HG02588 (cell line): ENCODE data around the gene NAGPA.
"Not testable (repeated sequence)": the region's sequence is repeated elsewhere in the genome, so short reads cannot be mapped to it uniquely, and the experiment has no call there.

ENCODE experiments used
- ATAC-seq: cut with Tn5 transposase; IDR thresholded peaks from one replicate; pipeline ENCODE4 v1.9.1; 2021; ENCODE audit warnings: mild to moderate bottlenecking, moderate library complexity; ENCODE audit not compliant: unreplicated experiment

The NAGPA gene

DNA sequence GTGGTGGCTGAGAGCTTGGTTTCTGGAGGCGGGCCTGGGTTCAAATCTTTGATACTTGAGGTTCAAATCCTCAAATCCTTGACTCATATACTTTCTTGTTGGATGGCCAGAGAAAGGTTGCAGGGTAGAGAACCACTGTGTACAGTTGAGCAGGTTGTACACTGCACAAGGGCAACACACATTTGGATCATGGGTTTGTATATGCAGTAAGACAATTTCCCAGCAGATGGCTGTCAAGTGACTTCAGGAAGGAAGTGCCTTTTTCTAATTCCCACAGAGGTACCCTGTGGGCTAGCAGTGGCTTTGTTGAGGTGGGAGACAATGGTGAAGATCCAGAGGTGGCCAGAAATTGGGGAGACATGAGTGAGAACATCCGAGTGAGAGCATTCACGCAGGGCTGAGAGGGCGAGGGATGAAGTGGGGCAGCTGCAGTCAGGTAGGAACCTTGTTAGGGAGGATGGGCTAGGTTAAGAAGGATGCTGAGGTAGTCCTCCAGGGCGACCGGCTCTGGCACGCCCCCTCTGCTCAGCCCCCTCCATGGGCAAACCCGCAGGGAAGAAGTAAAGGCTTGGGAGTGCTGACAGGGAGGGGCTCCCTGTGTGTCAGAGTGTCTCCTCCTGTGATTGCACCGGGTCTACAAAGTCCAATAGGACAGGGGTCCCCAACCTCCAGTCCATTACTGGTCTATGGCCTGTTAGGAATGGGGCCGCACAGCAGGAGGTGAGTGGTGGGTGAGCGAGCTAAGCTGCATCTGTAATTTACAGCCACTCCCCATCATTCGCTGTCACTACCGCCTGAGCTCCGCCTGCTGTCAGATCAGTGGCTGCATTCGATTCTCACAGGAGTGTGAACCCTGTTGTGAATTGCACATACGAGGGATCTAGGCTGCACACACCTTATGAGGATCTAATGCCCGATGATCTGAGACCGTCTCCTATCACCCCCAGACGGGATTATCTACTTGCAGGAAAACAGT lies 29.3 kb upstream of the NAGPA start:
- ATAC-seq, result no peak

DNA sequence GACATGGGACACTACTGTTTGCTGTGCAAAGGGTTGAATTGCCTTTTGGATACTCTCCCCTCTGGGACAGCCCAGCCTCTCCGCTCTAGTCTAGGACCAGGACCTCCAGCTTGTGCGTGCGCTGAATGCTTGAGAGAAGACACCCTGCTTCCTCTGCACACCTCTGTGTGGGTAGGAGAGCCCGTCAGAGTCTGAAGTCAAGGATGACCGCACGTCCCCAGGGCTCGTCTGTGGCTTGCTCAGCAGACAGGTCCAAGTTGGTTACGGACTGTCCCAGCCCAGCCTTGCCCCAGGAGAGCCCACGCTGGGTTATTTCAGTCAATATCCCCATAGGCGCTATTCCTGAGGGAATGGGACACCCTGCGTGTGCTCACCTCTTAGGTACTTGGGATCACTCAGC lies 28.3 kb upstream of the NAGPA start:
- ATAC-seq, result peak; percentile 83

DNA sequence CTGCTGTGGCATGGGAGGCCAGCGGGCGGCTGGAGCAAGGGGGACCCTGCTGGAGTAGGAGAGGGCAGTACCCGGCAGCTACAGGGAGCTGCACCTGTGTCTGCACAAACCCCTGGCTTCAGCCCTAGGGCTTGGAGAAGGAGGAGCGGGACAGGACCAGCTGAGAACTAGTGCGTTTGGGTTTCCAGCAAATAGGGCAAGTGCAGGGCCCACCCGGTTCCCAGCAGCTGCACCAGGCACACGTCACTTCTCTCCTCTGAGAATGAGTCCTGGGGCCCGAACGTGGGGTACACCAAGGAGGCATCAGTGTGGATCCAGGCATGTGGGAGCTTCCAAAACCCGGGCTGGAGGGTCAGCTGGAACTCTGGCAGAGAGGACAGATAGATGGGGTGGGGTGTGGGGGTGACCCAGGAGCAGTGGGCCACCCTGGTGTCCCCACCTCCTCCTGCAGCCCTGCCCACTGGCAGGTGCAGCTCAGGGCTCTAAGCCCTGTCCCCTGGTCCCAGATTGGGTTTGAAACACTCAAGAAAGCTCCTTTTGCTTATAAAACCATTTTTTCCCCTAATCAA lies 26.4 kb upstream of the NAGPA start:
- no peak for ATAC-seq

DNA sequence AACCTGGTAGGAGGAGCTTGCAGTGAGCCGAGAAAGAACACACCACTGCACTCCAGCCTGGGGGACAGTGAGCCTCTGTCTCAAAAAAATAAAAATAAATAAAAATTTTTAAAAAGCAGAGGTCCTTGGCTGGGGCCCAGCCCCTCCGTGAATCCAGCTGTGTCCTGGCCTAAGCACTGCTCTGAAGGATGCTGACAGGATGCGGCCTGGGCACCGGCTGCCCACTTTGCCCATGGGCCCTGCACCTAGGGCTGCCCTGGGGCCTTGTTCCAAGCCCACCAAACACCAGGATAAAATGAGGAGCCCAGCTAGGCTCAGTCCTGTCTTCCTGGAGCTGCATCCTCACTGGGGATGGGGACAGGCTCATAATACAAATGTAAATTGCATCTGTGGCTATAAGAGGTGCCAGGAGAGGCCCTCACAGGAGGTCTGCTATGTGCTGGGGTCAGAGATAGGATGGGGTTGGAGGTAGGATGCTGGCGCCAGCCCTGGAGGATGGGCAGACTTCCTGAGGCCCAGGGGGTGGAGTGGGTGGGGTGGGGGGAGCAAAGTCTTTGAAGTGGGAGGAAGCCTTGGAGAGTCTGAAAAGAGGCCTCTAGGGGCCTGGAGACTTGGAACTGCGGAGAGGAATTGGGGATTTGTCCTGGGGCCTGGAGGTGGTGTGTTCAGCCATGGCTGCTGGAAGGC lies 25.8 kb upstream of the NAGPA start:
- ATAC-seq, result no peak

DNA sequence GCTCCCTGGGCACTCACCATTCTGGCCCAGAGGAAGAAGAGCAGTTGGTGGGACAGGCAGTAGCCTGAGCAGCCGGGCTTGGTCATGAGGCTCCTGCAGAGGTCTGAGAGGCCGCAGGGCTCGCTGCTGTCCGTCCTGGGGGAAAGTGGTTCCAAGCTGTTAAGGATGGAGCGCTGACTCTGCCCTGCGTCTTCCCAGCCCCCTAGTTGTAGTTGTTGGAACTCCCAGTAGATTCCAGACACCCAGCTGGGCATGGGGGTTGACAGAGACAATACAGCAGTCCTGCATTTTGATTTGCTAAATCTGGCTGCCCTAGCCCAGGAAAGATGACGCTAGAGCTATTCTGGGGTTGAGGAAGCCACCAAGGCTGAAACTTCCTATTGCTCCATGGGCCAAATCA lies 24.7 kb upstream of the NAGPA start:
- ATAC-seq, result no peak

DNA sequence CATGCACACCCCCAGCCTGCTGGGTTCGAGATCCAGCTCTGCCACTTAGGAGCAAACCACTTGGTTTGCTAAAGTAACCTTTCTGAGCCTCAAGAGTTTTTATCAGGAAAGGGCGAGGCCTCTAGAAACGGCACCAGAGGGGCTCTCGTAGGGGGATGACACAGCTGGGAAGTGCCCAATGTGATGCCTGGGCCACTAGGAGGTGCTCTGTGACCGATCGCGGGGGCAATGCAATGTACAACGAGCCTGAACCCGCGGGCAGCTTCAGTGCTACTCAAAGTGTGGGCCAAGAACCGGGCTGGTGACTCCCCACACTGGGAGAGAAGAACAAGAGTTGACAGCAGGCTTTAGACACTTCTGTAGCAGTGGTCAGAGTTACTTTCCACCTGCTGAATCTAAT lies 22.6 kb upstream of the NAGPA start:
- ATAC-seq, result no peak

DNA sequence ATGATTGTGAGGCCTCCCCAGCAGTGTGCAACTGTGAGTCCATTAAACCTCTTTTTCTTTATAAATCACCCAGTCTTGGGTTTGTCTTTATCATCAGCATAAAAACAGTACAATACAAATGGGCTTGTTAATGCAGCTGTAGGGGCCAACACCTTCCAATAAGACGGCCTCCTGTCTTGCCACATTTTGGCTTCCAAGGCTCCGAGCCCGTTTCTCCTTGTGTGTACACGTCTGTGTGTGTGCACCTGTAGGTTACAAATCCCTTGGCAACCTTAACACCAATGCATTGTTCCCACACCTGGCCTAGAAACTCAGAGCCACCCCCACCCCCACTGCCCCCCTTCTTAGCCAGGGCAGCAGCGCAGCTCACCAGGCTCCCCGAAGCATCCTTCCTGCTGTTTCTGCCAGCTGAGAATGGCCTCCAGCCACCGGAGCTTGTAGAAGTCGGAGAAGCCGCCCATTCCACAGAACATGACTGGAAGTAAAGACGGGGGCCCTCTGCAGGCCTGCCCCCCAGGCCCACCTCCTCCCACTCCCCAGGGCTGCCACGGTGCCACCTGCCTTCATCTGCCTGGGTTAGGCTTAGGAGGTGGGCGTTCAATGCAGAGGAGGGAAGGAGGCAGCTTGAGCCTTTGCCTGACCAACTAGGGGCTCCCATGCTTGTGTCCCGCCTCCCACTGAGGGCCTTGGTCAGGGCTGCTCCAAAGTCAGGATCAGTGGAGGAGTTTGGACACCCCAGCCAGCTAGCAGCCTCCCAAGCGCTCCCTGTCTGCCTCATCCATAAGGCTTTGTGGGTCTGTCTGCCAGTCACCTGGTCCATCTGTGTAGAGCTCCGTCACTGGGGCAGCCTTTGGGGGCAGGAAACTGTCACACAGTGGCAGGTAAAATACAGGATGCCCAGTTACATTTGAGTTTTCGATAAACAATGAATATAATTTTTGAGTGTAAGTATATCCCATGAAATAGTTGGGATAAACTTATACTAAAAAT lies 21.4 kb upstream of the NAGPA start:
- ATAC-seq, result no peak

DNA sequence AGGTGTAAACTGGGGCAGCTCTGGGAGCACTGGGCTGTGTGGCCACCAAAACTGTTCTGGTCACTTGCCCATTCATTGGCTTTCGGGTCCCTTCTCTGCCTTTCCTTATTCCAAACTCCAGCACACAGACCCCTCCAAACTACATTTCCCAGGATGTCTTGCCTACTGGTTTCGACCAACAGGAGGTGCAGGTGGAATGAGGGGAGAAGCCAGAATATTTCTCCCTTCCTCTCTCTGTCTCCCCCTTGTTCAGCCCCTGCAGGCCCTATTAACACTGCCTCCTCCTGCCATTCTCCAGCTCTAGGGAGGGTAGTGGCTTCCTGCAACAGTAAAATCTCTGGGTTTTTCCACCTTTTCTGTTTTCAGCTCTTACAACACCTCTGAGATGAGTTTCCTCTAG lies 13.2 kb upstream of the NAGPA start:
- no peak for ATAC-seq

DNA sequence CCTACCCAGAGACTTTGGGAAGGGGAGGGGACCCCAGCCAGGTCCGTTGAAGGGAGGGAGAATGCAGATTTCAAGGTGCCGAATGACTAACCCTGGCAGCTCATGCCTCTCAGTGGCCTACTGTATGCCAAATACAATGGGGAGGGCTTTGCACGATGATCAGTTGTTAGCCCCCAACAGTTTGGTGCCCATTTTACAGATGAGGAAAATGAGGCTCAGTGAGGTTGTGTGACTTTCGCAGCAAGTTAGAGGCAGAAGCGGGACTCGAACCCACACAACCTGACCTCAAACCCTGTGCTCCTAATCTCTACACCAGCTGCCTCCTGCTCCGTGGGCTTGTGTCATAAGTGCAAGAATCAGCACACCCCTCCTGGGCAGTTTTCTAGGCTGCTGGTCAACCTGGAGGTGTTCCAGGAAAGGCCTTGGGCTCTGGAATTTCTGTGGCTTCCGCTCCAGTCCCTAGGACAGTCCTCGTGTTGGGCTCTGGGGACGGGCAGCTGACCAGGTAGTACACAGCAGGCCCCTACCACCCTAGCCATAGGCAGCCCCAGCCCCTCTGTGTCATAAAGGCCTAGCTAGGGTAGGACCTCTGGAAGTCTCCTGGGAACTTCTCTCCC lies 11.9 kb upstream of the NAGPA start:
- no peak for ATAC-seq

DNA sequence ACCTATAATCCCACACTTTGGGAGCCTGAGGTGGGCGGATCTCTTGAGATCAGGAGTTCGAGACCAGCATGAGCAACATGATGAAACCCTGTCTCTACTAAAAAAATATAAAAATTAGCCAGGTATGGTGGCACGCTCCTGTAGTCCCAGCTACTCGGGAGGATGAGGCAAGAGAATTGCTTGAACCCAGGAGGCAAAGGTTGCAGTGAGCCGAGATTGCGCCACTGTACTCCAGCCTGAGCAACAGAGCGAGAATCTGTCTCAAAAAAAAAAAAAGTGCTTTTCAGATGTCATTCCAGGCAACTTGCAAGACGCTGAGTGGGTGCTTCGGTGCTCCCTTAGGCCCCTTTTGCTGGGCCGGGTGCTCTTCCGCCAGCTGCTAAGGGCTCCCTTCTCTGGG lies 10.8 kb upstream of the NAGPA start:
- ATAC-seq, result not testable (repeated sequence)

DNA sequence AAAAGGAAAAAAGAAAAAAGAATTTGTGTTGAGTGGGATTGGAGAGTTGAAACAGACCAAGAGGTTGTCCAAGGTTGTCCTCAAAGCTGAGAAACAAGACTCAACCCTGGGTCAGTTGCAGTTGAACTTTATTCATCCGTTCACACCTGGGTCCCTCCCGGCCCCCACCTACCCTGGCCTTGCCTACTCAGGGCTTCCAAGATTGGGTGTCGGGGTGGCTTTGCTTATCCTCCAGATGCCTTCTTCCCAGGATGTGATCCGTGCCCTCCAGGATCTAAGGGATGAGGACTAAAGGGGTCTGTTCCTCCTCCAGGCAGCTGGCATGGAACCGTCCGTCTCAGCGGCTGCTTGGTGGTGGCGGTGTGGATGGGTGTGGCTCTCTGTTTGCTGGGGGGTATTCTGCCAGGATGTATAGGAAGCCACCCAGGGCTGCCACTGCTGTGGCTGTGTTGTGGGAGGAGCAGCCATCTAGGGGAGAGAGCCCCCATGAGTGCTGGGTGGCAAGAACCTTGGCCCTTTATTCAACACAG lies 10.3 kb upstream of the NAGPA start:
- ATAC-seq, result no peak

DNA sequence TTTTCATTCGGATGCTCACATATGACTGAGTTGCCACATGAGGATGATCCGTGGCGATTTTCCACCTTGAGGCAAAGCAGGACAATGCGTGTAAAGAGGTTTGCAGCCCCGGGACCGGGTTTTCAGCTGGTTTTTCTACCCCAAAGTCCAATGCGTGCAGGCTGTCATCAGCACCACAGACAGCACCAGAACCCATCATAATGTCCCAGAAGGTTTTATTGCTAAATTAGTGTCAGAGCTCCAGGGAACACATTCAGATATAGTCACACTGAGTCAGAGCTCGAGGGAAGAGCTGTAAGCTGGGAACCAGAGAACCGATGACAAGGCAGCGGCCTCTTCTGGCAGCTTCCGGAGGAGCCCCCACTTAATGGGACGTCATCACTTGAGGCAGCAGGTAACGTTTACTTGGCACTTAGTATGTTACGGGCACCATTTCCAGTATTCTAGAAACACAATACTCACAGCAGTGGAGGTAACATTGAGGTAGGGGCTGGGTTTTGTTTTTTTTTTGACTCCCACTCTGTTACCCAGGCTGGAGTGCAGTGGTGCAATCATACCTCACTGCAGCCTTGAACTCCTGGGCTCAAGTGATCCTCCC lies 8.9 kb upstream of the NAGPA start:
- no peak for ATAC-seq

DNA sequence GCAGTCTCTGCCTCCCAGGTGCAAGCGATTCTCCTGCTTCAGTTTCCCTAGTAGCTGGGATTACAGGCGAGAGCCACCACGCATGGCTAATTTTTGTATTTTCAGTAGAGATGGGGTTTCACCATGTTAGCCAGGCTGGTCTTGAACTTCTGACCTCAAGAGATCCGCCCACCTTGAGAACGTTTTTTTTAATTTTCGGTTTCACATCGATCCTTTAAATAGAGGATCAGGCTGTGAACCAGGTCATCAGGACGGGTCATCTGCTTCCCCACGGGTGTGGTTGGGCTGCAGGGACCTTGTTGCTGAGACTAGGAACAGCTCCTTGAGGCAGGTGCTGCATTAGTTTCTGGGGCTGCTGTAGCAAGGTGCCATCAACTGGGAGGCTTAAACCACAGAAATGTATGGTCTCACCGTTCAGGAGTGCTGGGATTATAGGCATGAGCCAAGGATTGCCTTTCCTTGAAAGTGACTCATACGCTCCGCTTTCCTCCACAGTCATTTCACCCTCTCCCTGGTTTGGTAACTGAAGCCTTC lies 7.9 kb upstream of the NAGPA start:
- ATAC-seq, result no peak

DNA sequence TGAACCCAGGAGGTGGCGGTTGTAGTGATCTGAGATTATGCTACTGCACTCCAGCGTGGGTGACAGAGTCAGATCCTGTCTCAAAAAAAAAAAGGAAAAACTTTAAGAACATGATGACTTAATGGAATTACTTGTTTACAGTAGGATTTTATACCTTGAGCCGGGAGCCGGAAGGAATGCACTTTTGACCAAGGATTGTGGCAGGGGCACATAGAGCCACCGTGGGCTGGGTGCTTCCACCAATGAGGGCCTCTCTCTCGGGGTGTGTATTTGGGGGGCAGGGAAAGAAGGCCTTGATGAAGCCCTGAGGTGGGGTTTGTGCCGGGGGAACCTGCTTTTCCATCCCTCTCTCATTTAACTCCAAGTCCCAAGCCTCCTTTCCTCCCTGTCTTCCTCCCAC lies 6.7 kb upstream of the NAGPA start:
- no peak for ATAC-seq

DNA sequence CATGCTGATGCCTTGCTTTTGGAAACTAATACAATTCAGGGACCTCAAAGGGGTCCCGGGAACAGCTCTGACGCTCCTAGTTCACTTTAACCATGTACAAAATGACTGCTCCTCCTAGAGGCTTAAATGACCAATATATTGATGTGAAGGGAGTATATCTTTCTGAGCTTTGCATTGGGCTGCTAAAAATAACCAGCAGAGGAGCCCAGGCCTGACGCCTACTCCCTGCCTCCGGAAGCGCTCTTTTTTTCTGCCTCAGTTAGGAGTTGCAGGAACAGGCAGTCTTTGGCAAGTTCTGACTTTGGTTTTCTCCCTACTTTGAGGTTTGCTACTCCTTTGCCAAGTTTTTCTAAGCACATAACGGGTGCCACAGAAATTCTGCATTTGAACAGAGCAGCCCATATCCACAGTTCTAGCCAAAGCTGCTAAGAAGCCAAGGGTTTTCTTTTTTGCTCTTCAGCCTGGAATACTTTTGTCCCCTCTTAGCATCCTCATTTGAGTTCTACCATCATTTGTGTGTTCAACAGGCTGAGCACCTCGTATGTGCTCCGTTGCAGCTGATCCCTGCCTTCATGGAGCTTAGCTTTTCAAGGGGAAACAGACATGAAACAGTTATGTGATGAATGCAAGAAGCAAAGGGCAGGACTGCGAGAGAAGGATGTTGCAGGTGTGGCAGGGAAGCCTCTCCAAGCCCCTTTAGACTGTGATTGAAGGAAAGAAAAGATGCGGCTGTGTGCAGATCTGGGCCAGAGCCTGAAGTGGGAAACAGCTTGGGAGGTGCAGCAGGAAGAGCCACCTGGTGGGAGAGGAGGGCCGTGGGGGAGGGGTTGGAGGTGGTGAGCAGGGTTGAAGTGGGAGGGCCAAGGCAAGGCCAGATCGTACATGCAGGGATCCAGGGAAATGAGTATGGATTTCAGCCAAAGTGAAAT lies 2.8 kb upstream of the NAGPA start:
- ATAC-seq, result no peak

DNA sequence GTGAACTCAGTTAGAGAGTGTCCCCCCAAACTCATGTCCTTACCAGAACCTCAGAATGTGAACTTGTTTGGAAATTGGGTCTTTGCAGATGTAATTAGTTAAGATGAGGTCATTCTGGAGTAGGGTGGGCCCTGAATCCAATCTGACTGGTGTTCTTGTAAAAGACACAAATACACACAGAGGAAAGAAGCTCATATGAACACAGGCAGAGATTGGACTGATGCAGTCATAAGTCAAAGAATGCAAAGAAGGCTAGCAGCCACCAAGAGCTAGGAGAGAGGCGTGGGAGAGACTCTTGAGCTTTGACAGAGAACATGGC lies 2.1 kb upstream of the NAGPA start:
- no peak for ATAC-seq

DNA sequence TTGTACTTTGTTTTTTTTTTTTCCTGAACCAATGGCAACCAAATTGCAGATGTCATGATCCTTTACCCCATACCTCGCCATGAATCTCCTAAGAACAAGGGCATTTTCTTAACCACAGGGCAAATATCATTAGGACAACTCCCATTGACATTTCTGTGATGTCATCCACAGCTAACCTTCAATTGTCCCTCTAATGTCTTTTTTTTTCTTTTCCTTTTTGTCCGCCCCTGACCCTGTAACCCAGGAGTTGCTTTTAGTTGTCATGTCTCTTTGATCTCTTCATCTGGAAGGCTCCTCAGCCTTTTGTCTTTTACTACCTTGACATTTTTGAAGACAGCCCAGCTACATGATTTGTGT lies 410 bp upstream of the NAGPA start:
- no peak for ATAC-seq

DNA sequence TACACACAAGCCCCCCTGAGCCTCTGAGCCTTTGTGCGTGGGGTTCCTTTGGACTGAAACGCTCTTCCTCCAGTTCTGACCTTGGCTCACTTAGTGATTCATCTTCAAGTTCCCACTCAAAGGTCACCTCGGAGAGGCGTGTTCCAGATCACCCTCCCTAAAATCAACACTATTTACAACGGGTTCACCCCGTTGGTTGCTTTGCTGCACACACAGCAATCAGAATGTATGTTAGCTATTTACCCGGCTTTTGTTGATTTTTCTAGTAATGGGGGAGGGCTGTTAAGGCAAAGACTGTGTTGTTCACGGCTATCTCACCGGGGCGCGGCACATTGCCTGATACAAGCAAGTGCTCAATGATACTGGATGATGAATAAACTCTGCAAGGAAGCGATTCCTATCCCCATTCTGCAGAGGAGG lies 977 bp downstream of the NAGPA start:
- no peak for ATAC-seq

DNA sequence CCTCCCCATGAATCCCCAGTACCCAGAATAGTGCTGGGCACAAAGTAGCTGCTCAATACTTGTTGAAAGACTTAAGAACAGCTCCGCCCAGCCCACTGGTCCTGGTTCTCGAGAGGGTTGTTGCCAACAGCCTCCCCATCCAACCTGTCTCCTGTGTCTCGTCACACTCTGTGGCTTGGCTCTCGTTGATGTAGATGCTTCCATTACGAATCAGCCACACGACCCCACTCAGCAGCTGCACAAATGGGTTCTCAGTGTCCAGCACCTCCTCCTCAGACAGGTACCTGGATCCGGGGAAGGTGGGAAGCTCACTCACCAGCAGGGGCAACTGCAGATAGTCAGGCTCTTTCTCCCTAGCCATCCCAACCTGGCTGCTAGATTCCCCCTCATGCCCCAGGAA lies 2.1 kb downstream of the NAGPA start:
- ATAC-seq, result no peak
